HepG2 (cell line): ENCODE data around the gene MXRA7. TPM values are rescaled to one million over a fixed set of nuclear protein-coding genes. Genes with fewer than 3 reads are reported as not detected.

Source experiments
- ARID4A ChIP-seq: sonication (generic); formaldehyde crosslinking; IDR thresholded peaks from 2 replicates; pipeline ENCODE4 v1.5.0; 2020; ENCODE audit warnings: mild to moderate bottlenecking, missing genetic modification reagents, borderline replicate concordance
- FOXA1 ChIP-seq, 2 experiments: fragments of 450-650 bp in 1 of 2; sonication (generic) in 1 of 2; formaldehyde crosslinking in 1 of 2; IDR thresholded peaks; 2 replicates each; pipeline versions ENCODE4 v1.4.0 to v1.6.1; 2016 to 2020; ENCODE audit warnings: missing genetic modification reagents in 1 of 2
- FOXO1 ChIP-seq: sonication (generic); formaldehyde crosslinking; IDR thresholded peaks from 2 replicates; pipeline ENCODE4 v1.4.0; 2020; ENCODE audit warnings: missing genetic modification reagents
- HNF4A ChIP-seq: sonication (generic); formaldehyde crosslinking; IDR thresholded peaks from 2 replicates; pipeline ENCODE4 v1.4.0; 2020; ENCODE audit warnings: missing genetic modification reagents
- LCORL ChIP-seq, 2 experiments: fragments of 450-650 bp in 1 of 2; sonication (generic) in 1 of 2; formaldehyde crosslinking in 1 of 2; IDR thresholded peaks; 2 replicates each; pipeline versions ENCODE4 v1.5.0 to v1.6.1; 2017 to 2020; ENCODE audit warnings: antibody characterized with exemption in 1 of 2, missing genetic modification reagents in 1 of 2
- MTF2 ChIP-seq: sonication (generic); formaldehyde crosslinking; IDR thresholded peaks from 2 replicates; pipeline ENCODE4 v1.5.0; 2020; ENCODE audit warnings: missing genetic modification reagents, borderline replicate concordance
- RAD21 ChIP-seq: fragments of 450-650 bp; formaldehyde crosslinking; IDR thresholded peaks from 2 replicates; pipeline ENCODE4 v1.5.0; 2020; ENCODE audit warnings: mild to moderate bottlenecking
- REXO4 ChIP-seq: sonication (generic); formaldehyde crosslinking; IDR thresholded peaks from 2 replicates; pipeline ENCODE4 v1.8.0; 2022; ENCODE audit warnings: missing genetic modification reagents, mild to moderate bottlenecking, borderline replicate concordance
- RNF2 ChIP-seq: fragments of 450-650 bp; conservative IDR thresholded peaks from 2 replicates; pipeline ENCODE4 v1.6.1; 2016; ENCODE audit warnings: low read depth
- RNF219 ChIP-seq: sonication (generic); formaldehyde crosslinking; IDR thresholded peaks from 2 replicates; pipeline ENCODE4 v1.5.0; 2020; ENCODE audit warnings: mild to moderate bottlenecking, missing genetic modification reagents
- SMAD3 ChIP-seq: sonication (generic); formaldehyde crosslinking; IDR thresholded peaks from 2 replicates; pipeline ENCODE4 v1.4.0; 2020; ENCODE audit warnings: missing genetic modification reagents
- SMAD9 ChIP-seq: sonication (generic); formaldehyde crosslinking; IDR thresholded peaks from 2 replicates; pipeline ENCODE4 v1.5.1; 2020; ENCODE audit warnings: mild to moderate bottlenecking, missing genetic modification reagents
- SNAPC5 ChIP-seq: sonication (generic); formaldehyde crosslinking; IDR thresholded peaks from 2 replicates; pipeline ENCODE4 v1.8.1; 2023; ENCODE audit warnings: mild to moderate bottlenecking, missing genetic modification reagents, borderline replicate concordance
- TAF15 ChIP-seq: fragments of 200-400 bp; formaldehyde crosslinking; IDR thresholded peaks from one replicate; pipeline ENCODE4 v1.6.1; 2018; ENCODE audit warnings: mild to moderate bottlenecking, low read depth, low read length; ENCODE audit not compliant: poor library complexity, severe bottlenecking
- TBX3 ChIP-seq: fragments of 450-650 bp; IDR thresholded peaks from 2 replicates; pipeline ENCODE4 v1.6.1; 2017; ENCODE audit warnings: antibody characterized with exemption, mild to moderate bottlenecking, inconsistent platforms, borderline replicate concordance
- TCF7 ChIP-seq: sonication (generic); IDR thresholded peaks from 2 replicates; pipeline ENCODE4 v1.6.1; 2016; ENCODE audit warnings: antibody characterized with exemption, low read depth
- ZFX ChIP-seq: sonication (generic); formaldehyde crosslinking; IDR thresholded peaks from 2 replicates; pipeline ENCODE4 v1.4.0; 2020; ENCODE audit warnings: mild to moderate bottlenecking, low read depth, missing genetic modification reagents, moderate library complexity
- ZMYM4 ChIP-seq: sonication (generic); formaldehyde crosslinking; IDR thresholded peaks from 2 replicates; pipeline ENCODE4 v1.8.1; 2023; ENCODE audit warnings: mild to moderate bottlenecking, missing genetic modification reagents
- ZNF432 ChIP-seq: sonication (generic); formaldehyde crosslinking; IDR thresholded peaks from 2 replicates; pipeline ENCODE4 v1.5.0; 2020; ENCODE audit warnings: missing genetic modification reagents, mild to moderate bottlenecking, borderline replicate concordance
- ZNF557 ChIP-seq: sonication (generic); formaldehyde crosslinking; IDR thresholded peaks from 2 replicates; pipeline ENCODE4 v1.4.0; 2020; ENCODE audit warnings: missing genetic modification reagents
- ZNF644 ChIP-seq: IDR thresholded peaks from 2 replicates; pipeline ENCODE4 v1.6.1; 2016; ENCODE audit warnings: low read depth
- ZNF652 ChIP-seq: IDR thresholded peaks from 2 replicates; pipeline ENCODE4 v1.6.1; 2016; ENCODE audit warnings: low read depth, borderline replicate concordance
- ZNF720 ChIP-seq: sonication (generic); formaldehyde crosslinking; IDR thresholded peaks from 2 replicates; pipeline ENCODE4 v1.4.0; 2020; ENCODE audit warnings: missing genetic modification reagents
- ZNF747 ChIP-seq: sonication (generic); formaldehyde crosslinking; IDR thresholded peaks from 2 replicates; pipeline ENCODE4 v1.8.1; 2023; ENCODE audit warnings: missing genetic modification reagents, mild to moderate bottlenecking, borderline replicate concordance
- polyA plus RNA-seq, 8 experiments: library from polyadenylated mRNA; depleted of rRNA in 3 of 8; stranded (reverse) in 7 of 8; unstranded in 1 of 8; fragments of >200 nt; fragmentation: Illumina TruSeq in 4 of 8; extraction: Trizol in 4 of 8; gene quantifications; 2 replicates each; pipeline versions ENCODE4 v1.2.1 to v1.2.3, GENCODE V29; 2011 to 2016; ENCODE audit warnings: low read depth in 4 of 8, missing spikeins in 1 of 8, mixed read lengths in 1 of 8; ENCODE audit not compliant: insufficient read depth in 1 of 8
- total RNA-seq, 5 experiments: library from RNA; depleted of rRNA; stranded (reverse); fragments of >200 nt; fragmentation: Illumina TruSeq; extraction: Trizol; gene quantifications; 2 replicates each; pipeline ENCODE4 v1.2.3, GENCODE V29; 2016; ENCODE audit warnings: low read depth in 1 of 5

The MXRA7 gene
- total and polyA plus RNA-seq, 2 of the 13 experiments (the other 11 are each of a cell fraction or from before 2014, with no cell fraction given): 44.8 to 112 TPM

GRCh38 chr17:76707985-76708807 lies 2.6 kb downstream of the MXRA7 start (continued):
- TF ChIP-seq RNF219 (CRISPR knock-in tag): no peak
- TF ChIP-seq TCF7: no peak
- no peak for TF ChIP-seq SMAD3
- no peak for TF ChIP-seq REXO4
- TF ChIP-seq ZNF432 (CRISPR knock-in tag): no peak
- peak; percentile 41; the same call in 1 of the 2 replicates for TF ChIP-seq RAD21 (CRISPR knock-in tag)
- no peak for TF ChIP-seq ZMYM4 (CRISPR knock-in tag)
- TF ChIP-seq ARID4A (CRISPR knock-in tag): peak; percentile 36; the same call in 1 of the 2 replicates
- TF ChIP-seq SMAD9 (CRISPR knock-in tag): no peak
- TF ChIP-seq ZNF557 (CRISPR knock-in tag): no peak
- TF ChIP-seq SNAPC5 (CRISPR knock-in tag): no peak
- TF ChIP-seq ZFX (CRISPR knock-in tag): peak; percentile 51; the same call in 1 of the 2 replicates
- TF ChIP-seq ZNF644 (CRISPR knock-in tag): no peak
- no peak for TF ChIP-seq RNF2
- no peak for TF ChIP-seq ZNF720 (CRISPR knock-in tag)
- no peak for TF ChIP-seq TAF15
- TF ChIP-seq ZNF747 (CRISPR knock-in tag): 0 out of 2 replicates have a peak, but pooled peaks have one; percentile 44
- 0 out of 2 replicates have a peak, but pooled peaks have one; percentile 12 for TF ChIP-seq FOXO1 (CRISPR knock-in tag)
- TF ChIP-seq LCORL (IDR thresholded peaks at IDR 0.05): no peak
- TF ChIP-seq LCORL (CRISPR knock-in tag; IDR thresholded peaks at IDR 0.05): peak; percentile 63; the same call in 1 of the 2 replicates
- no peak for TF ChIP-seq ZNF652 (CRISPR knock-in tag)
- TF ChIP-seq MTF2: 0 out of 2 replicates have a peak, but pooled peaks have one; percentile 37
- TF ChIP-seq TBX3: no peak
- no peak for TF ChIP-seq FOXA1 (IDR thresholded peaks at IDR 0.05)
- no peak for TF ChIP-seq FOXA1 (CRISPR knock-in tag; IDR thresholded peaks at IDR 0.05)
- no peak for TF ChIP-seq HNF4A (CRISPR knock-in tag)
